ENCODE results near the gene SLC24A5. TPM values are rescaled to one million over a fixed set of nuclear protein-coding genes. Genes with fewer than 3 reads are reported as not detected.

Gene SLC24A5
- under 1 TPM; 0.39 to 0.64 (median 0.50) TPM for polyA plus RNA-seq (ENCODE audit: insufficient read length in 3 of 3)
- long read RNA-seq, donor 1, partial matches to known transcripts, result 10 of 10 reads
- long read RNA-seq, donor 1, other reads (novel, unspliced or antisense), result 0 of 10 reads
- long read RNA-seq, donor 2, partial matches to known transcripts, result 15 of 15 reads
- long read RNA-seq, donor 2, other reads (novel, unspliced or antisense), result 0 of 15 reads
- long read RNA-seq, donor 3, partial matches to known transcripts, result 27 of 27 reads
- long read RNA-seq, donor 3, other reads (novel, unspliced or antisense), result 0 of 27 reads
- long read RNA-seq, donor 4, partial matches to known transcripts, result 16 of 16 reads
- long read RNA-seq, donor 4, other reads (novel, unspliced or antisense), result 0 of 16 reads
- long read RNA-seq, donor 5, result 0 reads
- long read RNA-seq, donor 6, result 0 reads
- long read RNA-seq, donor 7, partial matches to known transcripts, result 20 of 20 reads
- long read RNA-seq, donor 7, other reads (novel, unspliced or antisense), result 0 of 20 reads
- long read RNA-seq, donor 8, result 0 reads
- long read RNA-seq, donor 9, partial matches to known transcripts, result 18 of 18 reads
- long read RNA-seq, donor 9, other reads (novel, unspliced or antisense), result 0 of 18 reads
- long read RNA-seq, donor 10, partial matches to known transcripts, result 14 of 14 reads
- long read RNA-seq, donor 10, other reads (novel, unspliced or antisense), result 0 of 14 reads
- long read RNA-seq, donor 11, result 0 reads
- long read RNA-seq, donor 12, partial matches to known transcripts, result 5 of 5 reads
- long read RNA-seq, donor 12, other reads (novel, unspliced or antisense), result 0 of 5 reads
- long read RNA-seq, donor 13, result 0 reads
- long read RNA-seq, donor 14, partial matches to known transcripts, result 7 of 7 reads
- long read RNA-seq, donor 14, other reads (novel, unspliced or antisense), result 0 of 7 reads
- long read RNA-seq, donor 15, result 0 reads
- long read RNA-seq, donor 16, result 0 reads

DNA sequence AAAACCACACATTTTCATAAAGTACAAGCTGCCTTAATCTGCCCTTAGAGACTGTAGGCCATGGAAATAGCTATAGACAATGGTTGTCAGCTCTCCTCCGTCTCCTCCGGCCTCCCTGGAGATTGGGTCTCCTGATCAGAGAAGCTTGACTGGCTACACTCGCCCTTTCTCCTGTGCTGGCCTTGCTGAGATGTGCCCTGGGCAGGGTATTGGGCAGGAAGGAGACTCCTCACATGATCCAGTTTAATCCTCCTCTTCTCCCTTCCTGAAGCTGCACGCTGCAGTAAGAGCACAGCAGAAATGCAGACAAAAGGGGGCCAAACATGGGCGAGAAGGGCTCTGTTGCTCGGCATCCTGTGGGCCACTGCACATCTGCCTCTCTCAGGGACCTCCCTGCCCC, at the start of gene SLC24A5:
TSS of gene SLC24A5 (plus strand) at position 246 of the 400 bp plus-strand sequence. CDS start at position 301, 55 bp downstream.
- no peak for DNase-seq (ENCODE audit: extremely low read depth in 1 of 11, low read depth in 9 of 11, low spot score in 4 of 11)

DNA sequence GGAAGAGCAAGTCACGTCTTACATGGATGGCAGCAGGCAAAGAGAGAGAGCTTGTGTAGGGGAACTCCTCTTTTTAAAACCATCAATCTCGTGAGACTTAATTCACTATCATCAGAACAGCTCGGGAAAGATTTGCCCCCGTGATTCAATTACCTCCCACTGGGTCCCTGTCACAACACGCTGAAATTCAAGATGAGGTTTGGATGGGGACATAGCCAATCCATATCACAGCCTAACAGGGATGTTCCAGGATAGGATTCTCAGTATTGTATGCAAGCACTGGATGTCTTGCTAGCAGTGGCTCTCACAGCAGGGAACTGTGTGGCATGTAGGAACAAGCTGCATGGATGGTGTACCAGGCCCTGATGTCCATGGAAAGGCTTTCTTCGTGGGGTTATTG, 47.8 kb upstream of the SLC24A5 start:
- DNase-seq (ENCODE audit: extremely low read depth in 1 of 11, low read depth in 9 of 11, low spot score in 4 of 11), result no peak

DNA sequence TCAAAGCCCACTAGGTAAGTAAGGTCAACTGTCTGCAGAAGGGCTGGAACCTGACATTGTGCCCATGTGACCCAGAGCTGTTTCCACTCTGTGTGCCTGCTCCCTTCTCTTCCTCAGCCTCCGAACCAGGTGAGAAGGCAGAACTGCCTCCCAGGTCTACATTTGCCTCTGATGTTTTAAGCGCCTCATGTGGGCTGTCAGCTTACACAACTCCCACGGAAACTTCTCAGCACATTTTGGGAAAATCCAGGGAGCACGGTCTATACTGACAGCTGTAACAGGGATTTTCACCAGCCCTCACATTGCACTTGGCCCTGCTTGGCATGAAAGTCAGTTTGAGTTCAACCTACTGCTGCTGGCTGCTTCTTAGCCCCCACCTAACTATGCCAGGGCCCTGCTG, 46.9 kb upstream of the SLC24A5 start:
- DNase-seq (ENCODE audit: extremely low read depth in 1 of 11, low read depth in 9 of 11, low spot score in 4 of 11), result no peak

DNA sequence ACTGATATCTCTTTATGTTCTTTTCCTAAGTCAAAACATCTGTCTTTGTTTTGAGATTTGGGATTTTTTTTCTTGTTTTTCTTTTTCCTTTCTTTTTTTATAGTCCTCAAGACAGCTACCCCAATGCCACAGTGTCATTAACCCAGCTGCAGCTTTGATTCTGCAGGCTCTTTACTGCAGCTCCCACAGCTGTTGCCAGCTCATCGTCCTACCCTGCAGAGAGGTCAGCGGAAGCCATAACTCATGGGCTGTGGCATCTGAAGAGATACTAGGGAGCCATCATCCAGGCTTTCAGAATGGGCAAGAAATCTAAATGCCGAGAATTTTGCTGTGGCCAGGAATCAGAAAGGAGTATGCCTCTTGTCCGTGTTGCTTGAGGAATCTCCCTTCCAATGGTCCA, 44.3 kb upstream of the SLC24A5 start:
- peak in 4 of 11 donors; percentile 36 to 60 (median 46) for DNase-seq (ENCODE audit: extremely low read depth in 1 of 11, low read depth in 9 of 11, low spot score in 4 of 11)

DNA sequence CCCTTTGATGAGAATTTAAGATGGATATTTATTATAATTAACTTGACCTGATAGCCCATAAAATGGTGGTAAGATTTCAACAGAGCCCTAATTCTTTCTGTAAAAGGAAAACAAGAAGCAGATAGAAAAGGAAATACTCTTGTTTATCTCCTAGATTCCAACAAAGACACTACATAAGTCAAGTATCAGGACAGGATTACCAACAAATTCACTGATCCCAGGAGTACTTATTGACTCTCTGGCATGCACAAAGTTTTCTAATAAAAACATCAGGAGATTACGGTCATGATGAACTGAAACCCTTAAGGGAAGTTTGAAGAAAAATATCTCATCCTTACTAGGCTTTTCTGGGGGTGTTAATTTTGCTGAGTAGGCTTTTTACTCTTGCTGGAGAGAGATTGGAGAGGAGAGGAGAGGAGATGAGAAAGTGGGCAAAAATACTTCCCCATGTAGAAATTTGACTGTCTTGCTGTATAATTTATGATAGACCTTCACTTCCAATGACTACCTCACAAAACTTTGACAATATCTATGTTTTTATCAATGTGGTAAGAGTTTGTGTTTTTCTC, 43.1 kb upstream of the SLC24A5 start:
- no peak for DNase-seq (ENCODE audit: extremely low read depth in 1 of 11, low read depth in 9 of 11, low spot score in 4 of 11)

DNA sequence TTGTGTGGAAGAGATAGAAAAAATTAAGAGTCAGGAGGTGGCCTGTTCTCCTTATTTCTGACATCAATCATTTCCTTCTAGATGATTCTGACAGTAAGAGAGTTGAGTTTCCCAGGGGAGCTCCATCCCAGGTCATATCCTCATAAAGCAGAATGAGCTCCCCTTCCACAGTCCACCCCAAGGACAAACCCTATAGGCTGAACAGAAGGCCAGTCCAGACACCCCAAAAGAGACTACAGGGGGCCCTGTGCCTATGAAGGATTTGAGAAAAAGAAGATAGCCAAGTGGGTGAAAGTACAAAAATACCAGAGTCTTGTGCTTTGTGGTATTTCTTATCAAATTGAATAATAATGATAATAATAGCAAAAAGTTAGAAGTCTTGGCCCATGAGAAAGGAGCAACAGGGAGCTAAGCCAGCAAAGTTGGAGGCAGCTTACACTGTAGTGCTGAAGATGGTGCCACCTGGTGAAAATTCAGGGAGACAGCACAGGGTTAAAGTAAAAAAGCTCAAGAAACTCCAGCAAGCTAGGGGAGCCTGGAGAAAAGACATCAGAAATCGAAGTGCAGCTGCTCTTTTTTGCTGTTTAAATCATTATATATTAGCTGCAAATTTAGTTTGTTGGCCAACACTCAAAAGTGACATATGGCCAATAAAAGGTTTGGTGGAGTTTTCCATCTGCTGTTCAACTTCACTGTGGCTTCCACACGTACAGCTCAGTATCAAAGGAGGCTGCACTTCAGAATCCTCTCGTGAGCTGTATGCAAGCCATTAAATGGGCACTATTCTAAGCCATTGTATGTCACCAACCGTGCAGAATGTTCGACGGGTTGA, 35.8 kb upstream of the SLC24A5 start:
- DNase-seq (ENCODE audit: extremely low read depth in 1 of 11, low read depth in 9 of 11, low spot score in 4 of 11), result peak in 4 of 11 donors; percentile 27 to 46 (median 44)

DNA sequence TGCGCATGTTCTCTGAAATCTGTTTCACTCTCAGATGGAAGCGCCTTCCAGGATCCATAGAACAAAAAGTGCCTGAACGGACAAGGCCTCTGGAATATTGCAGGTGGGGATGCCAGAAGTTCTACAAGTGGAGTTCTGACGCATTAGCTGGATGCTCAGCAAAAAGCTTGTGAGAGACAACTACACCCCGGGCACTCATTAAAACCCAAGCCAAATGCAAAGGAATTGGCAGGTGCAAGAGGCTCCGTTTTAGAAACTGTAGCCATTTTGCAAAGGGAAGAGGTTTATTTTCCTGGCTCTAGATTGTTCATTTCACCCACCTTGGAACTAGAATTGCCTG, 35.2 kb upstream of the SLC24A5 start:
- no peak for DNase-seq (ENCODE audit: extremely low read depth in 1 of 11, low read depth in 9 of 11, low spot score in 4 of 11)

DNA sequence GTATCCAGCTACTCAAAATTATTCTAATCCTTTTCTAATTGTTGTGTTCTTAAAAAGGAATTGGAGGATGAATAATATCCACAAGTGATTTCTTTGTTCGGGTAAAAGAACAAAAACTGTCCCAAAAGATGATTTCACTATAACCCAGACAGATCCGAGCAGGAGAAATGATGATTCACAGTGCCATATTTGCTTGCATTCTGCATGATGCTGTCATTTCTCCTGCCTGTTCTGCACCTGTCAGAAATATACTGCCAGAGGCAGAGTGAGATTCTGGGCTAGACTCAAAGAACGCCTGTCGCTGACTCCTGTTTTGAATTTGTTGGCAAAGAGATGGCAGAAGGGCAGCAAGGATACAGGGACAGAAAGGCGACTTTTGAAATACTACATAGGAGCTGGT, 34.7 kb upstream of the SLC24A5 start:
- DNase-seq (ENCODE audit: extremely low read depth in 1 of 11, low read depth in 9 of 11, low spot score in 4 of 11), result no peak

DNA sequence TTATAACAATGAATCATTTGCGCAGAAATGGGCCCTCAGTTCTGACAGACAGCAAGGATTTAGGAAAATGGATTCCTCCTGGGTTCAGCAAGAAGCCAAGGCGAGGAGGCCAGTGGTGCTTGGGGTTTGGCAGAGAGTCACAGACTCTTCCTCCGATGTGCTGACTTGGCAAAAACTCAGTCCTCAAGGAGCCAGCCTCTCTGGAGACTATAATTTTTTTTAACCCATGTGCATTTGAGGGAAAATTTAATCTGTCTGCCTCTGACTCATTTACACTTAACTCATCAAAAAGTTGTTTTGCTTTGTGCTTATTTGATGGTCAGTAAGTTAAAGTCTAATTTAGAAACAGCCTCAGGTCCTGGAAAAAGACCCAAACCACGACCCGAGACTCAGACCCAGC, 34.2 kb upstream of the SLC24A5 start:
- DNase-seq (ENCODE audit: extremely low read depth in 1 of 11, low read depth in 9 of 11, low spot score in 4 of 11), result no peak

DNA sequence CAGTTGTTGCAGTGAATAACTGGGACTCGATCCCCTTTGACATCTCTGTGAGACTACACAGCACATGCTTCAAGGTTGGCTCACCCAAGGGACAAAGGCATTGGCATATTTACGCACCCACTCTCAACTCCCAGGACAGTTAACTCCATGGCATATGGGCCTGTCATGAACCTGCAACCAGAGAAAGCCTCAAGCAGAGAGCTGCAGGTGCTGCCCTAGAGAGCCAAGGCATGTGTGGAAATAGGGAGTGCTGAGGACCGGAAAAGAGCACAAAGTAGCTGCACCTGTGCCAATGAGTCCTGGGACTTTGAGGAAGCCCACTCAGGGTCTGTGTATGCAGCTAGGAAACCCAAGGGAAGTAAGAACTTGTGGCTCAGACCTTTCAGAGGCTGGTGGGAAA, 32.9 kb upstream of the SLC24A5 start:
- DNase-seq (ENCODE audit: extremely low read depth in 1 of 11, low read depth in 9 of 11, low spot score in 4 of 11), result no peak

DNA sequence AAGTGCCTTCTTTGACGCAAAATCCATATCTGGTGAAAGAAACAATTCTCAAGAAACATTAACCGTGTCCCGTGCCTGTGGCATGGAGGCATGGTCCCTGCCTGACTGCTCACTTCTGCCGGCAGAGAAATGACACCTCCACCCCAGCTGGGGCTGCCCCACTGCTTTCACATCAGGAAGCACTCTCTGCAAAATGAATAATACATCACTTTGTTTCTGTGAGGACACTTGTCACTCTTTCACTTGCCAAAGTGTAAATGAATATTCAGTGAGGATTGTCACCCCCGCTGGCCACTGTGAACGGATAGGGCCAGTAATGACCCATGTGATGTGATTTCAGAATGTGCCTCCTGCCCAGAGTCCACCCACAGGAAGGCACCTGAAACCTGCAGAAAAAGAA, 31.1 kb upstream of the SLC24A5 start:
- no peak for DNase-seq (ENCODE audit: extremely low read depth in 1 of 11, low read depth in 9 of 11, low spot score in 4 of 11)

DNA sequence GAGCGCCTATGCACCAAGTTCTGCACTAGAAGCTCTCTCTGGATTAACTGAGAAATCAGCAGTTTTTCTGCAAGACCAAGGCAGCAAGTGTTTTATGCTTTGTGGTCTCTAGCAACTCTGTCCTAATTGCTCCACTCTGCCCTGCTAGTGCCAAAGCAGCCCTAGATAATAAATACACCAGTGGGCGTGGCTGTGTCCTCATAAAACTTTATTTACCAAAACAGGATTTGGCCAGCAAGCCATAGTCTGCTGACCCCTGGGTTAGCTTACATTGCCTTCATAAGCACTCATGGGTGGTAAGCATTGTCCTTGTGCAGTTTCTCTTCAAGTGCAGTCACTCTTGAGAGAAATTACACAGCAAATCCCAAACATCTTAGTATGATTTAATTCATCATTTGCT, 30.7 kb upstream of the SLC24A5 start:
- DNase-seq (ENCODE audit: extremely low read depth in 1 of 11, low read depth in 9 of 11, low spot score in 4 of 11), result peak in 3 of 11 donors; percentile 24 to 33 (median 24)

DNA sequence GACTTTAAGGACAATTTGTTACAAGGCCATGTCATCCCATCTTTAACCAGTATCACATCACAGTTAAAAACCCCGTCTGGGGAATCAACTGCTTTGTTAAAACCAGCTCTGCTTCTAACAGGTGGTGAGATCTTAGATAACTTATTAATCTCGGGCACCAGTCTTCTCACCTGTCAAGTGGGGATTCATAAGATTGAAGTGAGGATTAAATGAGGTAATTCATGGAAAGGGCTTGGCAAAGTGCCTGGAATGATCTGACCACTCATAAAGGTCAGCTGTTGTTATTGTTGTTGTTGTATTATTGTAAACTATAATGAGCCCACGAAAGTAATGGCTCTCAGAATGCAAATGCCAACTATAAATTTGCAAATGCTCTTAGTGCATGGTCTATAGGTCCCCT, 30.1 kb upstream of the SLC24A5 start:
- DNase-seq (ENCODE audit: extremely low read depth in 1 of 11, low read depth in 9 of 11, low spot score in 4 of 11), result no peak

DNA sequence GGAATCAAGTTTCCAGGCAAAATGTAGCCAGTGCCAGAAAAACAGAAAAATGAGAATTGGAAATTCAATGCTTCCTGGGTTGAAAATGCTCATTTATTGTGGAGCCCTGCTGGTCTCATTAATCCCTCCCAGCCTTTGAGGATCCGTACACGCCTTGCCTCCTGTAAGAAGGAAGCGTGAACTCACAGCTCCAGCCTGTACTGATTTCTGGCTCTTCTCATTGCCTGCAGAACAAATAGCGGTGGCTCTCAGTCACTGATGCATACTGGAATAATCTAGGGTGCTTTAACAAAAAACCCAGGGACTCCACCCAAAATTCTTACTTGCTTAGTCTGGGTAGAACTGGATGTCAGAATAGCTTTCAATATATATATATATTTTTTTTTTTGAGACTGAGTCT, 29.3 kb upstream of the SLC24A5 start:
- no peak for DNase-seq (ENCODE audit: extremely low read depth in 1 of 11, low read depth in 9 of 11, low spot score in 4 of 11)

DNA sequence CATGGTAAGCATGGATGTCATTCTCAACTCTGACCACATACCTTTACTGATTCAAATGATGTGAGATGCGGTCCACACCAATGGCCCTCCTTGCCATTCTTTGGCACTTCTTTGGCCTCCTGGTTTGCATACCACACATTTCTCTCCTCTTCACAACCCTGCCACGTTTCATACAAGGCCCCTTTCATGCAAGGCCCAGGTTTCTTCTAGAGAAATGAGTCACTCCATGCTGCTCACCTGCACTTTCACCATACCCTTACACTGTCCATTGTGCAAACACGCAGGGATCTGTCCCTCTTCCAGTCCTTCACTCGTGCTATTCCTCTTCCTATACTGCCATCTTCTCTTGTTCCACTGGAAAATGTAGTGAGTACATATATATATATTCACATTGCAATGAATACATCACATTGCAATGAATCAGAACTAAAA, 24.4 kb upstream of the SLC24A5 start:
- DNase-seq (ENCODE audit: extremely low read depth in 1 of 11, low read depth in 9 of 11, low spot score in 4 of 11), result no peak

DNA sequence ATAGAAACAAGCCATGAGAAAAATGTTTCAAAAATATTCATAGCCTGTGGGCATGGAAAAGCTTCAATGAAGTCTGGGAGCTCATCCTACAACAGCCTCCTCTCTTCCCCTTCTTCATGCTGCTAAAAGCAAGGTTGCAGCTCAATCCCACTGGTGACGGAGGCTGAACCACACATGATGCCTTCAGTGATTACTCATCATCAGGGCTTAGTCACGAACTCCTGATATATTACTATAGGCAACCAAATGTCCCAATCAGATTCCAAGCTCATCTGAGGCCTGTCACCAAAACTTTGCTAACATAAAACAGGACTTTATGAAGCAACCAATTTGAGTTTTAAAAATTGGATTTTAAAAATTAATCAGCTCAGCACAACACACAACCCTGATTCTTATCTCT, 24.0 kb upstream of the SLC24A5 start:
- DNase-seq (ENCODE audit: extremely low read depth in 1 of 11, low read depth in 9 of 11, low spot score in 4 of 11), result no peak

DNA sequence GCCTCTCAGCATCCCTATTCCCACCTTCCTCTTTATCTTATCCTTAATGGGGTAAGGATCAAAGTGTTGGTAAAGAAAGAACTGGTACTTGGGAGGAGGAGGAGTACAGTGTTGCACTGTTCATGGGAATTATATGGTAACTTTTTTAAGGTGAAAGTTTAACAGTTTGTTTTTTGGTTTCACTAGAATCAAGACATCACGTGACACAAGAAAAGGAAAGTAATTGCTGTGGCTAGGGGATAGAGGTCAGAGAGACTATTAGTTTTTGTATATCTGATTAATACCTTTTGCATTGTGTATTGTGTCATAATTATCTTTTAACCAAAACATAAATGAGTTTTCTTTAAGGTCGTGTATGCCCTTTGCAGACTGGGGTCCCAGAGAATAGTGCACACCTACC, 23.5 kb upstream of the SLC24A5 start:
- DNase-seq (ENCODE audit: extremely low read depth in 1 of 11, low read depth in 9 of 11, low spot score in 4 of 11), result no peak

DNA sequence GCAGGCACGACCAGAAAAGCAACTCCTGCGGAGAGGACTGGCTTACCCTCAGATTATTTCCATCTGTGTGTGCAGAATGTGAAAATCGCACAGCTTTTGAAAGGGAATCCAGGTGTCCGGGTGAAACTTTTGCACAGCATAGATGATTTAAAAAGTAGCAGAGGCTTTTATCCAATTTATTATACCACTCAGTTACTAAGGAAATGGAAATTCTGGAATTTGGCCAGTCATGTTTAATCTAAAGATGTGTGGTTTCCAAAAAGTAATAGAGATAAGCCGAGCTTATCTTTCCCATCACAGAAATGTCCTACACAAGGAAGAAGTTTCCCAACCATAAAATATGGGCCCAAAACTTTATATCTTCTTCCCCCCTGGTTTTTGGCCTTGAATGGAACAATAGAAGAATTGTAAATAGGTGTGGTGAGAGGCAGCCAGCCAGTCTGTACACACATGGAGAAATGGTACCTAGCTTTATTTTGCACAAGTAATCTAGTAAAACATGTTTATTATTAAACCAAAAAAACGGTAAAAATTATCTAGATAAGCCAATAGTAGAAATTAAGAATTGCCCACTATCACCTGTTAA, 19.3 kb upstream of the SLC24A5 start:
- DNase-seq (ENCODE audit: extremely low read depth in 1 of 11, low read depth in 9 of 11, low spot score in 4 of 11), result no peak

DNA sequence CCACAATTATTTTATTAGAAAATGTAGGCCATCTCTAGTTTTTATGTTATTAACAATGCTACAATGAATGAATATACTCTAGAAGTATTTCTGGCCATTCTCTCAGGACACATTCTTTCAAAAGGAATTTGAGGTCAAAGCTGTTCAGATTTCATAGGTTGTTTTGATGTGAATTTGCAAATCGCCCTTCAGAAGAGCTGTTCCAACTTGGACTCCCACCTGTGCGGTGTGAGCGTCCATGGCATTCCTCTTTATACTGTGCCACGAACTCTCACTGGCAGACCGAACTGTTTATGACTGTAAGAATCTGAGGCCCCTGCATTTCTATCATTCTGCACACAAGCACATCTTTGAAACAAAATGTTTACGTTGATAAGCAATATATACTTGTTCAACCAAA, 18.6 kb upstream of the SLC24A5 start:
- DNase-seq (ENCODE audit: extremely low read depth in 1 of 11, low read depth in 9 of 11, low spot score in 4 of 11), result no peak
